CD14-positive monocyte (primary cell): Measurements from ENCODE around the gene ACACB. TPM values are rescaled to one million over a fixed set of nuclear protein-coding genes. Genes with fewer than 3 reads are reported as not detected.
A peak's percentile ranks its signal among the peaks of the same experiment; 100 is the strongest.

Experiments used
- DNase-seq, 3 donors: peaks; one replicate each; pipeline ENCODE4 v3.0.0-alpha.2; 2011 to 2022
- H2AFZ ChIP-seq: 2 replicates; pipeline ENCODE4 v1.6.0; 2012; ENCODE audit warnings: mild to moderate bottlenecking, low read depth, low read length, inconsistent platforms; ENCODE audit not compliant: insufficient read depth, poor library complexity, severe bottlenecking
- H3K27ac ChIP-seq, 2 donors: 1 replicate in 1 of 2; 2 replicates in 1 of 2; pipeline ENCODE4 v1.5.1; 2012 to 2013; ENCODE audit warnings: low read length in 2 of 2, control low read depth in 1 of 2, inconsistent platforms in 1 of 2, low read depth in 1 of 2, mild to moderate bottlenecking in 1 of 2
- H3K27me3 ChIP-seq, 2 donors: one replicate each; pipeline versions ENCODE4 v1.6.0 to v1.6.1; 2011 to 2013; ENCODE audit warnings: low read length in 2 of 2; ENCODE audit not compliant: control insufficient read depth in 2 of 2, insufficient read depth in 2 of 2
- H3K36me3 ChIP-seq, 2 donors: replicated peaks in 1 of 2; 1 replicate in 1 of 2; 2 replicates in 1 of 2; pipeline versions ENCODE4 v1.5.1 to v1.6.1; 2012 to 2013; ENCODE audit warnings: low read length in 2 of 2, control low read depth in 1 of 2, inconsistent platforms in 1 of 2, mild to moderate bottlenecking in 1 of 2; ENCODE audit not compliant: insufficient read depth in 2 of 2, control insufficient read depth in 1 of 2
- H3K4me1 ChIP-seq, 2 donors: 1 replicate in 1 of 2; 2 replicates in 1 of 2; pipeline versions ENCODE4 v1.5.1 to v1.6.1; 2012 to 2013; ENCODE audit warnings: low read length in 2 of 2, control low read depth in 1 of 2, inconsistent platforms in 1 of 2, mild to moderate bottlenecking in 1 of 2, moderate library complexity in 1 of 2; ENCODE audit not compliant: insufficient read depth in 2 of 2, control insufficient read depth in 1 of 2
- H3K4me2 ChIP-seq: replicated peaks from 2 replicates; pipeline ENCODE3; 2012; ENCODE audit warnings: low read length, moderate library complexity, mild to moderate bottlenecking; ENCODE audit not compliant: poor library complexity, severe bottlenecking; ENCODE audit errors: extremely low read depth
- H3K4me3 ChIP-seq, 3 experiments: fragments of 200-600 bp in 1 of 3; sonication (generic) in 1 of 3; replicated peaks in 1 of 3; 1 replicate in 2 of 3; 2 replicates in 1 of 3; pipeline ENCODE4 v1.5.1; 2011 to 2013; ENCODE audit warnings: low read length in 3 of 3, mild to moderate bottlenecking in 3 of 3, control low read depth in 2 of 3, low read depth in 2 of 3, inconsistent platforms in 1 of 3, moderate library complexity in 1 of 3
- H3K79me2 ChIP-seq: 2 replicates; pipeline ENCODE4 v1.6.0; 2012; ENCODE audit warnings: mild to moderate bottlenecking, control low read depth, inconsistent platforms, low read length, moderate library complexity; ENCODE audit not compliant: insufficient read depth
- H3K9ac ChIP-seq: 2 replicates; pipeline ENCODE4 v1.6.0; 2017; ENCODE audit warnings: low read length, mild to moderate bottlenecking; ENCODE audit not compliant: insufficient read depth, poor library complexity, severe bottlenecking
- H3K9me3 ChIP-seq, 2 donors: replicated peaks in 1 of 2; 1 replicate in 1 of 2; 2 replicates in 1 of 2; pipeline versions ENCODE4 v1.5.1 to v1.6.1; 2012 to 2013; ENCODE audit warnings: low read length in 2 of 2, control low read depth in 1 of 2; ENCODE audit not compliant: control insufficient read depth in 1 of 2, insufficient read depth in 1 of 2
- H4K20me1 ChIP-seq: 2 replicates; pipeline ENCODE4 v1.6.0; 2012; ENCODE audit warnings: mild to moderate bottlenecking, low read length, control low read depth, moderate library complexity; ENCODE audit not compliant: insufficient read depth
- H3K27ac Mint-ChIP-seq, 7 donors: one replicate each; pipeline ENCODE4 v1.8.0; 2020; ENCODE audit warnings: mild to moderate bottlenecking in 7 of 7, mixed read lengths in 7 of 7, moderate library complexity in 6 of 7, inconsistent platforms in 2 of 7
- H3K27me3 Mint-ChIP-seq, 3 donors: one replicate each; pipeline ENCODE4 v1.8.0; 2021 to 2022; ENCODE audit warnings: low read depth in 3 of 3, mild to moderate bottlenecking in 3 of 3, mixed read lengths in 3 of 3, moderate library complexity in 3 of 3, inconsistent platforms in 1 of 3
- H3K36me3 Mint-ChIP-seq, 2 donors: one replicate each; pipeline ENCODE4 v1.8.0; 2020; ENCODE audit warnings: mixed read lengths in 2 of 2, inconsistent platforms in 1 of 2, mild to moderate bottlenecking in 1 of 2
- H3K4me1 Mint-ChIP-seq: one replicate; pipeline ENCODE4 v1.8.0; 2020; ENCODE audit warnings: mild to moderate bottlenecking, mixed read lengths
- H3K4me3 Mint-ChIP-seq, 2 donors: one replicate each; pipeline ENCODE4 v1.8.0; 2020; ENCODE audit warnings: mild to moderate bottlenecking in 2 of 2, mixed read lengths in 2 of 2, moderate library complexity in 1 of 2
- H3K9me3 Mint-ChIP-seq, 7 donors: one replicate each; pipeline ENCODE4 v1.8.0; 2020 to 2022; ENCODE audit warnings: mixed read lengths in 7 of 7, mild to moderate bottlenecking in 6 of 7, moderate library complexity in 6 of 7, inconsistent platforms in 2 of 7
- CTCF ChIP-seq: fragments of 200-600 bp; IDR thresholded peaks from one replicate; pipeline ENCODE4 v1.8.0; 2022; ENCODE audit warnings: antibody characterized with exemption, mild to moderate bottlenecking
- WGBS: methylation state at CpG from one replicate; pipeline ENCODE4 v1.1.5; 2013; ENCODE audit warnings: missing lambda C conversion rate; ENCODE audit not compliant: insufficient coverage; 5-methylcytosine and 5-hydroxymethylcytosine counted together
- intact Hi-C, 2 donors: fragments of 100-400 bp; cut with micrococcal nuclease; formaldehyde crosslinking; loops; one replicate each; pipeline versions ENCODE4 v1.15.0 to v1.15.1; 2023
- polyA plus RNA-seq, 3 donors: library from polyadenylated mRNA; depleted of rRNA in 1 of 3; unstranded in 2 of 3; stranded (reverse) in 1 of 3; fragments of 300-500 nt in 2 of 3; fragments of >200 nt in 1 of 3; fragmentation: Illumina TruSeq in 2 of 3; gene quantifications; 1 replicate in 2 of 3; 2 replicates in 1 of 3; pipeline ENCODE4 v1.2.3, GENCODE V29; 2012 to 2021

ACACB gene
- polyA plus RNA-seq, 3 donors, result 0.14 to 5.0 (median 1.9) TPM

GRCh38 chr12:109277255-109277898 is 161.0 kb downstream of the ACACB start:
- WGBS, result 83% methylated on average over 2 of the region's 8 CpGs
- Mint-ChIP-seq H3K4me1 (peaks cover 13% of the 10 kb centered on the region), H3K4me3 (no peak overlapping the region), H3K27me3 (peaks cover 0 to 9% (median 6%) of the 10 kb centered on the region in 3 donors), H3K27ac (no peak overlapping the region), H3K36me3 (no peaks in the 10 kb centered on the region), H3K9me3 (no peaks in the 10 kb centered on the region)
- Histone ChIP-seq H3K36me3 (no peaks in the 10 kb centered on the region), H3K27me3 (no peaks in the 10 kb centered on the region), H3K79me2 (no peaks in the 10 kb centered on the region), H2AFZ (peak overlapping the region; percentile 8), H3K4me2 (no peak overlapping the region), H3K9me3 (no peaks in the 10 kb centered on the region), H3K4me3 (no peak overlapping the region), H3K9ac (no peak overlapping the region), H3K27ac (no peak overlapping the region), H4K20me1 (no peaks in the 10 kb centered on the region), H3K4me1 (peaks cover 5 to 10% of the 10 kb centered on the region in 2 donors)
- intact Hi-C loops, result no loop called here
- no peak for TF ChIP-seq CTCF
- DNase-seq, result no peak

- H3K4me1 Mint-ChIP-seq, result peaks cover 13% of the 10 kb centered on the region
- Histone ChIP-seq H3K4me2 (no peak overlapping the region), H3K9me3 (no peaks in the 10 kb centered on the region), H4K20me1 (no peaks in the 10 kb centered on the region), H3K9ac (no peak overlapping the region), H3K4me3 (no peak overlapping the region), H3K79me2 (no peaks in the 10 kb centered on the region), H3K36me3 (no peaks in the 10 kb centered on the region), H3K4me1 (peaks cover 5 to 10% of the 10 kb centered on the region in 2 donors), H3K27me3 (no peaks in the 10 kb centered on the region), H2AFZ (peak overlapping the region; percentile 8), H3K27ac (no peak overlapping the region)
- H3K36me3 Mint-ChIP-seq, result no peaks in the 10 kb centered on the region
- H3K9me3 Mint-ChIP-seq, result no peaks in the 10 kb centered on the region
- intact Hi-C loops, result no loop called here
- no peak for DNase-seq
- no peak overlapping the region for H3K4me3 Mint-ChIP-seq
- H3K27ac Mint-ChIP-seq, result no peak overlapping the region
- 30% methylated on average over 2 of the region's 15 CpGs for WGBS
- H3K27me3 Mint-ChIP-seq, result peaks cover 0 to 9% (median 2%) of the 10 kb centered on the region in 3 donors
- TF ChIP-seq CTCF, result no peak
These were observed 161.7 kb downstream of the ACACB start for GRCh38 chr12:109277899-109278762.
